Measurements from ENCODE around the gene EP400. TPM values are rescaled to one million over a fixed set of nuclear protein-coding genes. Genes with fewer than 3 reads are reported as not detected.

EP400 gene
- total and polyA plus RNA-seq, 2 of the 8 experiments (the other 6 are each of a cell fraction or from before 2014, with no cell fraction given) = 13.1 to 69.7 TPM

- H3K4me2 ChIP-seq (ENCODE audit: insufficient read depth in 1 of 2, low read depth in 2 of 2, low read length in 2 of 2) = no peak overlapping the region
- no peaks in the 10 kb centered on the region for H3K4me1 ChIP-seq (replicated peaks in 1 of 4; ENCODE audit: control insufficient read depth in 3 of 4, insufficient read depth in 4 of 4, low read length in 3 of 4)
- peaks cover 0 to 7% of the 10 kb centered on the region in 2 experiments for H4K20me1 ChIP-seq (replicated peaks in 1 of 2; ENCODE audit: control insufficient read depth in 1 of 2, insufficient read depth in 2 of 2, low read length in 2 of 2)
- 93% methylated on average over 34 of the region's 36 CpGs; no CpG with 5 or more reads in 1 of the 2 experiments for WGBS, 2 experiments (ENCODE audit: extremely low coverage in 1 of 2, insufficient coverage in 1 of 2, insufficient read length in 1 of 2, insufficient replicate concordance in 2 of 2, low coverage in 1 of 2, low lambda C conversion rate in 2 of 2, missing lambda C conversion rate in 1 of 2)
- no peak overlapping the region for H2BK5ac ChIP-seq (ENCODE audit: low read depth, low read length)
- H2BK20ac ChIP-seq (ENCODE audit: low read length) = no peak overlapping the region
- H3K4me3 ChIP-seq (ENCODE audit: extremely low read depth in 1 of 4, insufficient read depth in 2 of 4, low read depth in 3 of 4, low read length in 4 of 4) = no peak overlapping the region
- no peak overlapping the region for H3K4ac ChIP-seq (replicated peaks; ENCODE audit: insufficient read length, low read depth, low read length)
- H2BK120ac ChIP-seq (replicated peaks; ENCODE audit: low read depth, low read length) = no peak overlapping the region
- no peak overlapping the region for H4K91ac ChIP-seq (replicated peaks; ENCODE audit: insufficient read length, low read length)
- no peak overlapping the region for H2AK5ac ChIP-seq (ENCODE audit: low read depth, low read length)
- CTCF ChIA-PET (ENCODE audit: partially characterized antibody) = interaction anchor here (1.3 to 1.6 kb wide), 2 partner anchors 11 to 12 kb away, joined by 3 to 6 read pairs; no protein-coding TSS in a partner anchor
- H3K36me3 ChIP-seq (ENCODE audit: control insufficient read depth in 2 of 4, insufficient read depth in 4 of 4, low read length in 3 of 4) = peaks cover 9 to 63% (median 32%) of the 10 kb centered on the region in 4 experiments
- H3K79me2 ChIP-seq (ENCODE audit: control insufficient read depth in 1 of 2, insufficient read depth in 2 of 2, low read length in 2 of 2) = no peaks in the 10 kb centered on the region
- TF ChIP-seq CTCF (IDR thresholded peaks at IDR 0.05; ENCODE audit: control extremely low read depth in 1 of 3, insufficient read depth in 1 of 3, low read depth in 1 of 3, low read length in 3 of 3) (peak in 1 of 3 experiments; percentile 28; a peak in 1 of 4 replicates), MAX (IDR thresholded peaks at IDR 0.05) (no peak)
- no peaks in the 10 kb centered on the region for H3K79me1 ChIP-seq (ENCODE audit: low read depth, low read length)
- H3K23me2 ChIP-seq (ENCODE audit: low read depth, low read length) = peaks cover 4% of the 10 kb centered on the region; the same call in 1 of the 2 replicates
- H2BK12ac ChIP-seq (ENCODE audit: low read depth, low read length) = no peak overlapping the region
- peak overlapping the region; percentile 35; the same call in 1 of the 2 replicates for H4K8ac ChIP-seq (ENCODE audit: extremely low read depth, insufficient read depth, low read length)
- FAIRE-seq (no peak), DNase-seq (ENCODE audit: low read depth in 1 of 2, low spot score in 2 of 2) (no peak)
- H3K14ac ChIP-seq (ENCODE audit: insufficient read length) = no peak overlapping the region
- H4K5ac ChIP-seq (ENCODE audit: insufficient read length, low read depth, low read length) = no peak overlapping the region
- H2BK15ac ChIP-seq (ENCODE audit: low read length) = no peak overlapping the region
- POLR2A ChIA-PET (ENCODE audit: partially characterized antibody) = interaction anchor here (0.9 to 2.3 kb wide), 6 partner anchors 13 to 62 kb away, joined by 3 to 8 read pairs (median 3); partner anchors contain the start of genes EP400 and PUS1
- no peak overlapping the region for H3K18ac ChIP-seq (ENCODE audit: extremely low read depth, low read length)
- no peak overlapping the region for H3K23ac ChIP-seq (ENCODE audit: insufficient read length)
- no peak overlapping the region for H3K56ac ChIP-seq (replicated peaks; ENCODE audit: insufficient read length, low read depth, low read length)
- no peak overlapping the region for H3K27ac ChIP-seq (ENCODE audit: low read depth, low read length)
- no peaks in the 10 kb centered on the region for H3K27me3 ChIP-seq (replicated peaks in 1 of 4; ENCODE audit: control insufficient read depth in 3 of 4, extremely low read depth in 1 of 4, insufficient read depth in 3 of 4, low read length in 3 of 4)
- H3K9ac ChIP-seq (replicated peaks in 1 of 4; ENCODE audit: extremely low read depth in 1 of 4, low read depth in 3 of 4, low read length in 3 of 4) = no peak overlapping the region
- no peak overlapping the region for H2AFZ ChIP-seq (ENCODE audit: low read length)
- H3K9me3 ChIP-seq (ENCODE audit: insufficient read depth in 2 of 2, low read depth in 1 of 2, low read length in 1 of 2) = no peaks in the 10 kb centered on the region
Observed at GRCh38 chr12:131916306-131917138, 33.2 kb upstream of the EP400 start.

All from H1 (cell line).